HG03558 (cell line): ENCODE results near the gene SPDYE5.
A peak's percentile ranks its signal among the peaks of the same experiment; 100 is the strongest.
"Not testable (repeated sequence)": the region's sequence is repeated elsewhere in the genome, so short reads cannot be mapped to it uniquely, and the experiment has no call there.

ENCODE experiments used
- ATAC-seq: cut with Tn5 transposase; IDR thresholded peaks from one replicate; pipeline ENCODE4 v1.9.1; 2021; ENCODE audit warnings: moderate number of reproducible peaks; ENCODE audit not compliant: unreplicated experiment; ENCODE audit errors: extremely low read depth

SPDYE5 gene

GRCh38 chr7:75492020-75492419 is at the start of gene SPDYE5:
SPDYE5 (plus strand) TSS chr7:75492320; CDS start chr7:75494048, 1,728 bp downstream.
- not testable (repeated sequence) for ATAC-seq

- ATAC-seq, result not testable (repeated sequence)
These were observed 49.5 kb upstream of the SPDYE5 start for GRCh38 chr7:75442465-75443111.

GRCh38 chr7:75449946-75450345 is 42.2 kb upstream of the SPDYE5 start:
- not testable (repeated sequence) for ATAC-seq

- not testable (repeated sequence) for ATAC-seq
These were observed 39.6 kb upstream of the SPDYE5 start for GRCh38 chr7:75452494-75452955.

- ATAC-seq, result not testable (repeated sequence)
These were observed 35.7 kb upstream of the SPDYE5 start for GRCh38 chr7:75456403-75456802.

GRCh38 chr7:75458034-75458433 is 34.1 kb upstream of the SPDYE5 start:
- not testable (repeated sequence) for ATAC-seq

- ATAC-seq, result not testable (repeated sequence)
These were observed 31.6 kb upstream of the SPDYE5 start for GRCh38 chr7:75460541-75460940.

GRCh38 chr7:75470166-75470565 is 22.0 kb upstream of the SPDYE5 start:
- ATAC-seq, result not testable (repeated sequence)

- ATAC-seq, result not testable (repeated sequence)
These were observed 14.7 kb upstream of the SPDYE5 start for GRCh38 chr7:75477457-75477856.

GRCh38 chr7:75480313-75480712 is 11.8 kb upstream of the SPDYE5 start:
- ATAC-seq, result not testable (repeated sequence)

- not testable (repeated sequence) for ATAC-seq
These were observed 6.7 kb upstream of the SPDYE5 start for GRCh38 chr7:75485355-75485978.

GRCh38 chr7:75485979-75486643 is 6.0 kb upstream of the SPDYE5 start, which contains the start of gene POM121C:
POM121C (minus strand) TSS chr7:75486299; CDS start chr7:75441496, 44,803 bp downstream.
- peak; percentile 91 for ATAC-seq

GRCh38 chr7:75509033-75509432 is 16.9 kb downstream of the SPDYE5 start:
- ATAC-seq, result not testable (repeated sequence)

- ATAC-seq, result not testable (repeated sequence)
These were observed 26.7 kb downstream of the SPDYE5 start for GRCh38 chr7:75518842-75519241.

- ATAC-seq, result not testable (repeated sequence)
These were observed 29.6 kb downstream of the SPDYE5 start for GRCh38 chr7:75521727-75522126.

GRCh38 chr7:75527224-75527722 is 35.2 kb downstream of the SPDYE5 start:
- not testable (repeated sequence) for ATAC-seq

- ATAC-seq, result no peak
These were observed 39.3 kb downstream of the SPDYE5 start for GRCh38 chr7:75531359-75531821.

GRCh38 chr7:75532639-75533038 is 40.5 kb downstream of the SPDYE5 start:
- ATAC-seq, result no peak

- no peak for ATAC-seq
These were observed 41.8 kb downstream of the SPDYE5 start for GRCh38 chr7:75533926-75534325.

GRCh38 chr7:75534727-75535307 is 42.7 kb downstream of the SPDYE5 start:
- no peak for ATAC-seq
